GM18499 (cell line): ENCODE measurements around the gene UNK.
"Not testable (repeated sequence)": the region's sequence is repeated elsewhere in the genome, so short reads cannot be mapped to it uniquely, and the experiment has no call there.

Source experiments
- ATAC-seq: cut with Tn5 transposase; IDR thresholded peaks from one replicate; pipeline ENCODE4 v1.9.1; 2021; ENCODE audit warnings: moderate number of reproducible peaks; ENCODE audit not compliant: insufficient read depth, unreplicated experiment

The UNK gene

DNA sequence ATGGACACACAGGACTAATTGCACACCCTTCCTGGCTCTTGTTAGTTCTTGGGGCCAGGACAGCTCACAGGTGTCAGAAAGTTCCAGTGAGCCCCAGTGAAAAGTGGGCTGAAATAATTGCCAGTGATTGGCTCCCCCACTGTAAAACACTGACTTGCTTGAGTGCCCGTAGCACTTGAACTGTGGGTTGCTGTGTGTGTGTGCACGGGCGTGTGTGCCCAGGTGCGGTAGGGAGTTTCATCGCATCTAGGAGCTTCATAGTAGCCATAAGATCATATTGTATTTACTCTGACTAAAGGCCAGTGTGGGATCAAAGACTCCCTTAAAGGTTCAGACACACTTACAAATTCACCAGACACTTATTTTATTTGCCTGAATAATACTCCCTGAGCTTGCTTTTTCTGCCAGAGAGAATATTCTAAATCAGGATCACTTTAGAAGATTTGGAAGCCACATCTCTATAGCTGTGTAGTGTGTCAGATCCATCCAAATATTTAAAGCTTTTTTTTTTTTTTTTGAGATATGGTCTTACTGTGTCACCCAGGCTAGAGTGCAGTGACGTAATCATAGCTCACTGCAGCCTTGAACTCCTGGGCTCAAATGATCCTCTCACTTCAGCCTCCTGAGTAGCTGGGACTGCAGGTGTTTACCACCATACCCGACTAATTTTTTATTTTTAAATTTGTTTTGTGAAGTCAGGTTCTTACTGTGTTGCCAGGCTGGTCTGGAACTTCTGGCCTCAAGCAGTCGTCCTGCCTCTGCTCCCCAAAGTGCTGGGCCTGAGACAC, 11.4 kb downstream of the UNK start:
- ATAC-seq: no peak

- no peak for ATAC-seq
These were observed 14.8 kb downstream of the UNK start for GRCh38 chr17:75799402-75799801.

DNA sequence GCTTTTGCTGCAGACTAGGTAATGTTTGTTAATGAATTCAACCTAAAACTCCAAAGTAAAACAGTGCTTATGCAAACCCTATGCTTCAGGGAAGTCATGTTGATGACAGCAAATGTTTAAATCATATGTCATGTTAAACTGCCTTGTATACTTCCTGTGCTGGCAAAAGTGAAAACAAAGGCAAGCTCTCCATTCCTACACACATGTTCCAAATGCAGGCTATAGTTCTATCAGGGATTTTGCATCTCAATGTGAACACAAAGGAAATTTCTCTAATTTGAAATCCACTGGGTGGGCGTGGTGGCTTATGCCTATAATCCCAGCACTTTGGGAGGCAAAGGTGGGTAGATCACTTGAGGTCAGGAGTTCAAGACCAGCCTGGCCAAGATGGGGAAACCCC, 19.3 kb downstream of the UNK start:
- ATAC-seq: no peak

DNA sequence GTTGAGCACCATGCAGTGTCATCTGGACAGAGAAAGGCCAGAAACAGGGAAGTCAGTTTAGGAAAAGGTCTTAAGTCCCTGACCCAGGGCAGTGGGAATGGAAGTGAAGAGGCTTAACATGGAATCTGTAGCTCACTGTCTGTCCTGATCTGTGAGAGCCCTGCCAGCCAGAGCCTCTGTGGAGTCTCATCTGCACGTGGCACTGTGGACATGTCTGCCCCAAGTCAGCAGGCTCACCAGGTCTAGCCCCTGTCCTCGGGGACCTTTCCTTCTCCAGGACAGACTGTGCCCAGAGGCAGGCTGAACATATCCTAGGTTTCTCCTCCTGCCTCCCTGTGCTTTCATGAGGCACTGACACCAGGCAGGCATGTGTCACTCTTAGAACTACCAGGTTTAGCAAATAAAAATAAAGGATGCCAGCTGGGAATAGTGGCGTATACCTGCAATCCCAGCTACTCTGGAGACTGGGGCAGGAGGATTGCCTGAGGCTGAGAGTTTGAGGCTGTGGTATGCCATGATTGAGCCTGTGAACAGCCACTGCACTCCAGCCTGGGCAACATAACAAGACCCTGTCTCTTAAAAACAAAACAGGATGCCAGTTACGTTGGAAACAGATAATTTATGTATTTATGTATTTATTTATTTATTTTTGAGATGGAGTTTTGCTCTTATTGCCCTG, 22.4 kb downstream of the UNK start:
- no peak for ATAC-seq

DNA sequence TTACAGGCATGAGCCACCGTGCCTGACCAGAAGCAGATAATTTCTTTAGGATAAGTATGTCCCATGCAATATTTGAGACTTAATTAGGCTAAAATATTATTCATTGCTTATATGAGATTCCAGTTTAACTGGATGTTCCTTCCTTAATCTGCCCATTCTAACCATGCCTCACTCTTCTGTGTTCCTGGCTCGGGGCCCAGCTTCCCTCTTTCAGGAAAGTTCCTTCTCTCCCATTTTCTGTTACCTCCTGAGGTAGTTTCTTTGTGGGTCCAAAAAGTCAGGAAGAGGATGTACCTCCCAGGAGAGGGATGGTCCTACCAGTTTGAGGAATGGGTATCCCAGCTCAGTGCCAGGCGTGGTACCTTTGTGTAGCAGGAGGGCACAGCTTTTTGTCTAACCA, 23.3 kb downstream of the UNK start:
- no peak for ATAC-seq

- ATAC-seq: no peak
These were observed 23.9 kb downstream of the UNK start for GRCh38 chr17:75808549-75808904.

GRCh38 chr17:75808905-75809621, 24.5 kb downstream of the UNK start:
- no peak for ATAC-seq

GRCh38 chr17:75809631-75810111, 25.1 kb downstream of the UNK start:
- ATAC-seq: no peak

DNA sequence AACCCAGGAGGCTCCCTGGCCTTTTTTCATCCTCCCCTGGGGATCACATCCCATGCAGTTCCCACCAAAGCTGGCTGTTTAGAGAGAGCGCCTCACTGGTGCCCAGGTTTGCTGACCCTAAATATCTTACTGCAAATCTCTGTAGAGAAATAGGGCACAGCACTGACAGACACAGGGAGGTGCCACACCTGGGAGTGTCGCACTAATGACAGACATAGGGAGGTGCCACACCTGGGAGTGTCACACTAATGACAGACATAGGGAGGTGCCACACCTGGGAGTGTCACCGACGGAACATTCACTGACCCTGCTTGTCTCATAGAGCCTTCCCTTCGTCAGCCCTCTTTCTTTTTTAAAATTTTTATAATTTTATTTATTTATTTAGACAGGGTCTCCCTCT, 25.6 kb downstream of the UNK start:
- ATAC-seq: no peak

GRCh38 chr17:75810756-75811155, 26.1 kb downstream of the UNK start:
- ATAC-seq: not testable (repeated sequence)

GRCh38 chr17:75811174-75811573, 26.6 kb downstream of the UNK start:
- no peak for ATAC-seq

DNA sequence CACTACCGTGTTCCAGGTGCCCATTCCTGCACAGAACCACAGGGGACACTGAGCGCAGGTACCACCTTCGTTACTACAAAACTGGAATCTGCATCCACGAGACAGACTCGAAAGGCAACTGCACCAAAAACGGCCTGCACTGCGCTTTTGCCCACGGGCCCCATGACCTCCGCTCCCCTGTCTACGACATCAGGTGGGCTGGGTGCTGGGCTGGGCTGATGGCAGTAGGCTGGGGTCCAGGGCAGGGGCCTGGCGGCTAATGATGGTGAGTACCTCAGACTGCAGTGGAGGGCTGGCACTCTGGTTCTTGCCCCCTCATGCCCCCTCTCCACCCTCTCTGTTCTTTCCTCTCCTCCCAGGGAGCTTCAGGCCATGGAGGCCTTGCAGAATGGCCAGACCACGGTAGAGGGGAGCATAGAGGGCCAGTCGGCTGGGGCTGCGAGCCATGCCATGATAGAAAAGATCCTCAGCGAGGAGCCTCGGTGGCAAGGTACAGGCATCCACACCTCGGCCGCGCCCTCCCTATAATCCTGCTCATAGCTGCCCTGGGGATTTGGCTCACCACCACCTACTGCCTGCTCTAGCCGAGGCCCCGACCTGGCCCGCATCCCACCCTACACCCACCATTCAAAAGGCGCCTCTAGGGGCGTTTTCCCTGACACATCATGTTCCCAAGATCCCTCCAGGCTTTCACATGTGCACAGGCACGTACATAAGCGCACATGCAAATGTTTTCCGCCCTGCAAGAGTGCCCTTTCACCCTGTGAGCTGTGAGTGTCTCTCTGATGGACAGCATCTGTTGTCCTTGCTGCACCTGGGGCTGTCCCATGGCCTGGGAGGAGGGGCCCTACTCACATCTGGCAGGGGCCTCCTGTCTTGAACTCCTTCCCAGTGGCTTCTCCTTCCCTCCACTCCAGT, 27.7 kb downstream of the UNK start:
- ATAC-seq: no peak

- no peak for ATAC-seq
These were observed 28.7 kb downstream of the UNK start for GRCh38 chr17:75813081-75814020.

DNA sequence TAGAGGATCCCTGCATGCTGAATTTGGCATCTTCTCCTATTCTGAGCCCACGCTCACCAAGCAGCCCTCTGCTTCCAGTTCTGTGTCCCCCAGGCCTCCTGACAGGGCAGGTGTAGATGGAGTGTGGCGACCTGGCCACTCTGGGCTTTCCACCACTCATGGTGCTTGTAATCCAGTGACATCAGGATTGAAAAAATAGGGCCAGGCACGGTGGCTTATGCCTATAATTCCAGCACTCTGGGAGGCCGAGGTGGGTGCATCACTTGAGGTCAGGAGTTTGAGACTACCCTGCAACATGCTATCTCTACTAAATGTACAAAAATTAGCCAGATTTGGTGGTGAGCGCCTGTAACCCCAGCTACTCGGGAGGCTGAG, 29.4 kb downstream of the UNK start:
- no peak for ATAC-seq

DNA sequence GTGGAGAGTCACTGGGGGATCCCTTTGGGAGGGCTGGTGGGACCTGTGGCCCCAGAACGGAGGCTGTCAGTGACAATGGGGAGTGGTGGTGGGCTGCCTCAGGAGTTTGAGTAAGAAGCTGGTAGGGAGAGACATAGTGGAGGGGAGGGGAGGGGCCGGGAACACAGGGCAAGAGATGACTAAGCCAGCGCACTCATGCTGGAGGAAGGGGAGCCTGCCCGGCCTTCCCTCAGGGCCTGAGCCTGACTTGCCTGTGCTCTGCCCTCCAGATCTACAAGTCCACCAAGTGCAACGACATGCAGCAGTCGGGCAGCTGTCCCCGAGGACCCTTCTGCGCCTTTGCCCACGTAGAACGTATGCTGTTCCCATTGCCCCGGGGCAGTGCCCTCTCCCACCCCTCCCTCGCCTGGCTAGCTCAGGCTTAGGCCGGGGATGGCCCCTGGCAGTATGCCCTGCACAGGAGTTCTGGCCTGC, 30.3 kb downstream of the UNK start:
- ATAC-seq: no peak

- no peak for ATAC-seq
These were observed 30.8 kb downstream of the UNK start for GRCh38 chr17:75815399-75815798.

DNA sequence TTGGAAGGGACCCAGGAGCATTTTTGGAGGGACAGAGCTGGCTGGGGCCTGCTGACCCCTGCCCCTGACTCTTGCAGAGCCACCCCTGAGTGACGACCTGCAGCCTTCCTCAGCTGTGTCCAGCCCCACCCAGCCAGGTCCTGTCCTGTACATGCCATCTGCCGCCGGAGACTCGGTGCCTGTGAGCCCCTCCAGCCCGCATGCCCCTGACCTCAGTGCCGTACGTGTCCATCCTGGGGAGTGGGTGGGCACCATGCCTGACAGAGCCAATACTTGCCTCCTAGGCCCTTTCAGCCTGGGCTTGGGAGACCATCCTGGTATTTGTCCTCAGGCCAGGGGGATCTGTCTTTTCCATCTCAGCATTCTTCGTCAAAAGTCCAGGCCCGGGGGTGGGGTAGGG, 32.1 kb downstream of the UNK start:
- no peak for ATAC-seq

DNA sequence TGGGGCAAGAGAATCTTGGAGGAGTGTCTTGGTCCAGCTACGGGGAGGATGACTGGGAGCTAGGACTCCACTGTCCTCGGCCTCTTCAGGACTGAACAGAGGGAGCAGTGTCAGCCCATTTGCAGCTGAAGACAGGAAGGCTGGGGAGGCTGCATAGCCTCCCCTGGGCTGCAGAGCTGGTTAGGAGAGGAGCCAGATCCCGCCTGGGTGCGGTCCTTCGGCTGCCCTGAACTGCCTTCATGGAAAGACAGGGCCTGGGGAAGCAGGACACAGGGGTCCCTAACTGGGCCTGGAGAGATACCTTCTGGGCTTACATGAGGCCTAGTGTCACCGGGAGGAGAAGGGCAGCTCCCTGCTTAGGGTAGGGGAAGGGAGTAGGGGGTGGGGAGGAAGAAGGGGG, 33.0 kb downstream of the UNK start:
- ATAC-seq: no peak

DNA sequence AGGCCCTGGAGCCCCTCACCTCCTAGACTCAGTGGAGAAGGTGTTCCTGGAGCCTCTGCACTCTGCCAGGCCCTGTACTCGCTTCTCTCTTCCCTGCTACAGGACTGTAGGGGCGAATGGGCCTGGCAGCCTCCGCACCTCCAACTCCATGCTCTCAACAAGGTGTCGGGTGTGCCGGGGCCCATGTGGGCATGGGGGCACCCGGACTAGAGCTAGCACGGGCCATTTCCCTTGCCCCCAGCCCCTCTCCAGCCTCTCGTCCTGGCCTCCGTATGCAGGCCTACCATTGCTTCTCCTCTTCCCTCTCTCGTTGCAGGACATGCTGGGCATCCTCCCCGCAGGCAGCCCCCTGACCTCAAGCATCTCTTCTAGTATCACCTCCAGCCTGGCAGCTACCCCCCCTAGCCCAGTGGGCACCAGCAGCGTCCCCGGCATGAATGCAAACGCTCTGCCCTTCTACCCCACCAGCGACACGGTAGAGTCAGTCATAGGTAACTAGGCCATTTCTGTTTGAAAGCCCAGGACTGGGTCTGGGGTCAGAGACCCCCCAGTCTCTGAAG, 33.8 kb downstream of the UNK start:
- no peak for ATAC-seq
